Measurements from ENCODE around the gene RAB6A.
"Not testable (repeated sequence)": the region's sequence is repeated elsewhere in the genome, so short reads cannot be mapped to it uniquely, and the experiment has no call there.

RAB6A gene

DNA sequence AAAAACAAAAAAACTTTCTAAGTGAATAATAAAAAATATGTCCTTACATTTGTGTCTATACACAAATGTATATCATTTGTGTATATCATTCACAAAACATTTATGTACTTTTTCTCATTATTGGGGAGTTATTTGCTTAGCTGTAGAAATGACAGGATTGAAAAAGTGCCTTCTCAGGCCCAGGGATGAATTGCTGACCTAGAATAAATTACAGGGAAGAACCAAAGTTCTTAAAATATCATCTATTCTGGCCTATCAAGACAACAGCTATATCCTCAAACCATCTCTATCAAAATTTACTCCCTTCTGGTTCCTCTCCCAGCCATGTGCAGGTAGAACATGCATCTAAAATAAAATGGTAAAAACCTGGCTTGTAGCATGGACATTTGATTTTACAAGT is 1.9 kb upstream of the RAB6A start:
- no peak for DNase-seq (ENCODE audit: low spot score)

DNA sequence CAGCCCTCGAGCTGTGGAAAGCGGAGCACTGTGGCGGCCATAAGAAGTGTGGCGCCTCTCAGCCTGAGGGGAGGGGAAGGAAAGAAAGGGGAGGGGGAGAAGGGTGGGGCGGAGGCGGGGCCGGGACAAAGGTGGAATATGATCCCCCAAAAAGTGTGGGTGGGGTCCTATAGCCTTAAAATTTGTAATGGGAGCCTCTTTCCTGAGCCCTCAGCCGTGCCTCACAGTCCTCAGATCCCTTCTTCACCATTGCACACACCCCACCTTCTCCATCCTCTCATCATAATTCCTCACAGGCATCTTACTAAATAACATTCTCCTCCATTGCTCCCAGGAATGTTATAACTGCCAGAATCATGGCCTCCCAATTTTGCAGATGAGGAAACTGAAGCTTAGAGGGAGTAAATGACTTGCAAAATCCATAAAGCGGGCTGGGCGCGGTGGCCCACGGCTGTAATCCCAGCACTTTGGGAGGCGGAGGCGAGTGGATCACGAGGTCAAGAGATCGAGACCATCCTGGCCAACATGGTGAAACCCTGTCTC is 600 bp upstream of the RAB6A start:
- DNase-seq (ENCODE audit: low spot score): no peak

DNA sequence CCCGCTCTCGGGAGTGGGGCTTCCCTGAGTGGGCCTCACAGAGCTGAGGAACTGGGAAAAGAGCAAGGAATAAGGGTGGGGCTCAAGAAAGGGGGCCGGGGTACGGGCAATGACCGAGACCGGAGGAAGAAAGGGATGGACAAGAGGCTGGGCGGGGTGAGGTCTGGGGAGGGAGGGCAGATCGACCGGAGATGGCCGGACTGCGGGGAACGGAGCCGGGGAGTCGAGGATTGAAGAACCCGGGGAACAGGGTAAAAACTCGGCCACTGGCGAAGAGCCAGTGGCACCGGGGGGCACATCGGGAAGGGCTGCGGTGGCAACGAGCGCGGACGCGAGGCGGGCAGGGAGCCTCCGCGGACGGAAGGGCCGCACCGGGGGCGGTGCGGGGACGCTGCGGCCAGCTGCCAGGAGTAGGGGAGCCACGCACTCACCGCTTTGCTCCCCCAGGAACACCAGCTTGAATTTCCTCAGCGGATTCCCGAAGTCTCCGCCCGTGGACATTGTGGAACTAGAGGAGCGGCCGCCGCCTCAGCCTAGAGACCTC is 667 bp downstream of the RAB6A start:
- peak; percentile 47 for DNase-seq (ENCODE audit: low spot score)

DNA sequence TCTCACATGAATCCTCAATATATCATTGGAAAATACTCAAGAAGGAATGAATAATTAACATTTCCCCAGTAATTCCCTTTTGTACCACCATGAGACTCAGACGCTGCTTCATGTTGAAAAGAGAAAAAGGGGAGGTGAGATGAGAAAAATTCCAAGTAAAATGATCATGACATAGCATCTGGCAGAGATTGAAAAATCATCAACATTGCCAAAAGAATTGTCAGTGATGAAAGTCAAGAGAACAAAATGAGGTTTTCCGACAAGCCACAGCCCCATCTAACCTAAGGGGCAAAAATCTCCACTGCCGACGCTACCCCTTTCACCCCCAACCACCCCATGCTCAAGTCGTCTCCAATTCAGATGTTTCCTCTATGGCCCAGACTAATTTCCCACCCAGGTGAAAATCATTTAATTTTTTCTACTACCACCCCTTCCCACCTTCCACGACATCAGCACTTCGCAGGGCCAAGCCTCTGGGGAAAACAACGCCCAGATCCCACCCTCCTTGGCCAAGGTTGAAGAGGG is 1.2 kb downstream of the RAB6A start:
- DNase-seq (ENCODE audit: low spot score): peak; percentile 35

DNA sequence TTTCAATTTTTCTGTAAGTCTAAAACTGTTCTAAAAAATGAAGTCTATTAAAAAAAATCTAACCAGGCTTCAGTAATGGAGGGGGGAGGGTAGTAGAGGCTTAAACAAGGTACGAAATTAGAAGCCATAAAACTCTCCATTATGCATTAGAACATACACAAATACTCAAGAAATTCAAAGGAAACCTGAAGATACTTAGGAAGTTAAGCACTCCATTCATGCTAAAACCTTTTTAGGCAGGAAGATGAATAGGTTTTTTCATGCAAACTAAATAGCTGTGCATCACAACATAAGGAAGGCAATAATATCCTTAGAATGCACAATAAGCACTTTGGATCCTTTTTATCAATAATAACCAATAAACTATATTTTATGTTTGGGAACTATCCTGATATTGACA is 2.4 kb downstream of the RAB6A start:
- no peak for DNase-seq (ENCODE audit: low spot score)

DNA sequence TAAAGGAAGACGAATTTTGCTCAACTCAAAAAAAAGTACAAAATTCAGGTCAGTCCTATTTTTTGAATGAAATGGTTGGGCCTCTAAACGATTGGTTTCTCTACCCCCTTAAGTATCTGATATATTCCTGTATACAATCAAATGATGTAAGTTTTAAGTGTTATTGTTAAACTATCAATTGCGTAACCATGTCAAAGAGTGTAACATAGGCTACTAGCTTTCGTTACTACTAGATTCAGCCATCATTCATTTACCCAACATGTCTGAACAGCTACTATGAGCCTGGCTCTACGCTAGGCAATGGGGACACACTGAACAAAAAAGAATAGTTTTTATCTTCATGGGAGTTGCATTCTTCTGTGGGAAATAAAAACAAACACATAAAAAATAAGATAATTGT is 3.3 kb downstream of the RAB6A start:
- DNase-seq (ENCODE audit: low spot score): no peak

DNA sequence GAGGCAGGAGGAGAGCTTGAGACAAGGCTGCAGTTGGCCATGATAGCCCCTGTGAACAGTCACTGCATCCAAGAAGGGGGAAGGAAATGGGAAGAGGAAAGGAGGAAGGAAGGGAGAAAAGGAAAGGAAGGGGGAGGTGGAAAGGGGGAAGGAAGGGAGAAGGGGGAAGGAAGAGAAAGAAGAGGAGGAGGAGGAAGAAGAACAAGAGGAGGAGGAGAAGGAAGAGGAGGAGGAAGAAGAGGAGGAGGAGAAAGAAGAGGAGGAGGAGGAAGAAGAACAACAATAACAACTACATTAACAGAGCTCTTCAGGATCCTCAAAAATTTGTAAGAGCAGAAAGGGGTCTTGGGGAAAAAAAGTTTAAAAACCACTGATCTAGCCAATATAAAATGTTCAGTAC is 5.2 kb downstream of the RAB6A start:
- DNase-seq (ENCODE audit: low spot score): no peak

DNA sequence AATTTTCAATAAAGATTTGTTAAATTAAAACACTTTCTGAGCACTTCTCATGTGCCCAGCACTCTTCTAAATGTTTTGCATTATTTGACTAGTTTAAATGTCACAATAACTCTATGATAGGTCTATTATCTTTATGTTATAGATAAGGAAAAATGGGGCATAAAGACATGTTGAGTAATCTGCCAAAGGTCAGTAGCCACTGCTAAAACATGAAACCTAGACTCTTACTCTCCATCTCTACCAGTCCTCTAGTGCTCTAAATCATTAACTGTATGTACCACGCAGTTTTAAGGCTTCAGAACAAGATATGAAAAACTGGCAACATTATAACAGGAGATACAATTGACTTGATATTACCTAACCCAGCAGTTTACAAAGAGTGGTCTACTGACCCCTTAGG is 6.9 kb downstream of the RAB6A start:
- no peak for DNase-seq (ENCODE audit: low spot score)

DNA sequence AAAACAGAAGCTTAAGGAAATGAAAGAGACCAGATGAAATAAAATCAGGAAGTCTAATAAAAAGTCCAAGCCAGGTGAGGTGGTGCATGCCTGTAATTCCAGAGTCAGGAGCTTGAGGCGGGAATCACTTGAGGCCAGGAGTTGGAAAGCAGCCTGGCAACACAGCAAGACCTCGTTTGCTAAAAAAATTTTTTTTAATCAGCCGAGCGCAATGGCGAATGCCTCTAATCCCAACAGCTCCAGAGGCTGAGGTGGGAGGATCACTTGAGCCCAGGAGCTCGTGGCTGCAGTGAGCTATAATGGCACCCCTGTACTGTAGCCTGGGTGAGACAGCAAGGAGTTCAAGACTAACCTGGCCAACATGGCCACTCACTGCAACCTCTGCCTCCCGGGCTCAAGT is 8.0 kb downstream of the RAB6A start:
- DNase-seq (ENCODE audit: low spot score): no peak

DNA sequence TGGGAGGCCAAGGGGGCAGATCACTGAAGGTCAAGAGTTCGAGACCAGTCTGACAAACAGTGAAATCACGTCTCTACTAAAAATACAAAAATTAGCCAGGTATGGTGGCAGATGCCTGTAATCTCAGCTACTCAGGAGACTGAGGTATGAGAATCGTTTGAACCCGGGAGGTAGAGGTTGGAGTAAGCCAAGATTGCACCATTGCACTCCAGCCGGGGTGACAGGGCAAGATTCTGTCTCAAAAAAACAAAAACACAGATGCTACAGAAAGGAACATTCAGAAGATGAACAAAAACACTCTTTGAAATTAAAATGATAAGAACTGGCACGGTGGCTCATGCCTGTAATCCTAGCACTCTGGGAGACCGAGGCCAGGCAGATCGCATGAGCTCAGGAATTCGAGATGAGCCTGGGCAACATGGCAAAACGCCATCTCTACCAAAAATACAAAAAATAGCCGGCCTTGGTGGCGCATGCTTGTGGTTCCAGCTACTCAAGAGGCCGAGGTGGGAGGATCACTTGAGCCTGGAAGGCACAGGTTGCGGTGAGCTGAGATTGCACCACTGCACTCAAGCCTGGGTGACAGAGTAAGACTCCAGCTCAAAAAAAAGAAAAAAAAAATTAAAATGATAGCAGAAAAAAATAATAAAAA is 8.5 kb downstream of the RAB6A start:
- DNase-seq (ENCODE audit: low spot score): no peak

DNA sequence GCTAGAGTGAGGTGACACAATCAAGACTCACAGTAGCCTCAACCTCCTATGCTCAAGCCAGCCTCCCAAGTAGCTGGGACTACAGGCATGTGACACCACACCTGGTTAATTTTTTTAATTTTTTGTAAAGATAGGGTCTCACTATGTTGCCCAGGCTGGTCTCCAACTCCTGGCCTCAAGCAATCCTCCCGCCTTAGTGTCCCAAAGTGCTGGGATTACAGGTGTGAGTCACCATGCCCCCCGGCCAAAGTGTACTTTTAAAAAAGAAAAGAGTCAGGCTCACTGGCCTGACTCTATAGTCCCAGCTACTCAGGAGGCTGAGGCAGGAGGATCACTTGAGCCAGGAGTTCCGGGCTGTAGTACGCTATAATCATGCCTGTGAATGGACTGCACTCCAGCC is 10.0 kb downstream of the RAB6A start:
- DNase-seq (ENCODE audit: low spot score): not testable (repeated sequence)

DNA sequence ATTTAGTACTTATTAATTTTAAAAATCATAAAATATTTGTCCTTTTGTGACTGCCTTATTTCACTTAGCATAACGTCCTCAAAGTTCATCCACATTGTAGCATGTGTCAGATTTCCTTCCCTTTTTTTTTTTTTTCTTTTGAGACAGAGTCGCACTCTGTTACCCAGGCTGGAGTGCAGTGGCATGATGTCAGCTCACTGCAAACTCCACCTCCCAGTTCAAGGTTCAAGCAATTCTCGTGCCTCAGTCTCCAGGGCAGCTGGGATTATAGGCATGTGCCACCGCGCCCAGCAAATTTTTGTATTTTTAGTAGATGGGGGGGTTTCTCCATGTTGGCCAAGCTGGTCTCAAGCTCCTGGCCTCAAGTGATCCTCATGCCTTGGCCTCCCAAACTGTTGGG is 10.6 kb downstream of the RAB6A start:
- DNase-seq (ENCODE audit: low spot score): no peak

DNA sequence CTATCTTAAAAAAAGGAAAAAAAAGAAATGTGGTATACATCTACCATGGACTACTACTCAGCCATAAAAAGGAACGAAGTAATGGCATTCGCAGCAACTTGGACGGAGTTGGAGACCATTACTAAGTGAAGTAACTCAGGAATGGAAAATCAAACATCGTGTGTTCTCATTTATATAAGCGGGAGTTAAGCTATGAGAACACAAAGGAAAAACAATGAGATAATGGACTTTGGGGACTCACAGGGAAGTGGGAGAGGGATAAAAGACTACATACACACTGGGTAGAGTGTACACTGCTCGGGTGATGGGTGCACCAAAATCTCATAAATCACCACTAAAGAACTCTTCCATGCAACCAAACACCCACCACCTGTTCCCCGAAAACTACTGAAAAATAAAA is 11.8 kb downstream of the RAB6A start:
- no peak for DNase-seq (ENCODE audit: low spot score)

DNA sequence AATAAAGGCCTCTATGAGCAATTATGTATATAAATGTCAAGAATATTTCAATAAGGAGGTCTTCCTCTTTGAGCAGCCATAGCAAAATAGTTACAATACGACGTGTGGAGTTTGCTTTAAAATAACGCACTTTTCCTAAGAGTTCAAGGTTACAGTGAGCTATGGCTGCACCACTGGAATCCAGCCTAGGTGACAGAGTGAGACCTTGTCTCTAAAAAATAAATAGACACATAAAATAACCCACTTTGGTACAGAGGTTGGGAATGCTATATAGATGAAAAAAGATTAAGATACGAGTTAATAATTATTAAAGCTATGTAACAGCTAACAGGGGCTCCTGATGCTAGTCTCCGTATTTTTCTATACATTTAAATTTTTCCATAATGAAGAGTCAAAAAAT is 12.6 kb downstream of the RAB6A start:
- no peak for DNase-seq (ENCODE audit: low spot score)

DNA sequence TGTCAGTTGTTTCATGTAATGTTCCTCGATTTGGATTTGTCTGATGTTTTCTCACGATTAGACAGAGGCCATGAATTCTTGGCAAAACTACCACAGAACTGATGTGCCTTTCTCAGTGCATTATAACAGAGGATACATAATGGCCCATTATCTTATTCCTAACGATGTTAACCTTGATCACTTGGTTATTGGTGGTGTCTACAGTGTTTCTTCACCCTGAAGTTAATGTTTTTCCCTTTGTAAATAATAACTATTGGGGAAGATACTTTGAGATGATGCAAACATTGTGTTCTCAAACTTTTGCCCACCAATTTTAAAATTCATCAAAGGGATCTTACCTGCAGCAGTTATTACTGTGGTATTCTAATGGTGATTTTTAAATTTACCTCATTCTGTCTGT is 13.1 kb downstream of the RAB6A start:
- no peak for DNase-seq (ENCODE audit: low spot score)

DNA sequence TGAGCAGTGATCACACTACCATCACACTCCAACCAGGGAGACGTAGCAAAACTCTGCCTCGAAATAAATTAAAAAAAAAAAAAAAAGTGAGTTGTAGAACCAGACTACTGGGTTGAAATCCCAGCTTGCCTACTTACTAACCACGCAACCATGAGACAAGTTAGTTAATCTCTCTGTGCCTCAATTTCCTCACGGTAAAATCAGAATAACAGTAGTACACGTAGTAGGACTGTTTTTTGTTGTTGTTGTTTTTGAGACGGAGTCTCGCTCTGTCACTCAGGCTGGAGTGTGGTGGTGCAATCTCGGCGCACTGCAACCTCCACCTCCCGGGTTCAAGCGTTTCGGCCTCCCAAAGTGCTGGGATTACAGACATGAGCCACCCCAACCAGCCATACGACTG is 14.2 kb downstream of the RAB6A start:
- no peak for DNase-seq (ENCODE audit: low spot score)

DNA sequence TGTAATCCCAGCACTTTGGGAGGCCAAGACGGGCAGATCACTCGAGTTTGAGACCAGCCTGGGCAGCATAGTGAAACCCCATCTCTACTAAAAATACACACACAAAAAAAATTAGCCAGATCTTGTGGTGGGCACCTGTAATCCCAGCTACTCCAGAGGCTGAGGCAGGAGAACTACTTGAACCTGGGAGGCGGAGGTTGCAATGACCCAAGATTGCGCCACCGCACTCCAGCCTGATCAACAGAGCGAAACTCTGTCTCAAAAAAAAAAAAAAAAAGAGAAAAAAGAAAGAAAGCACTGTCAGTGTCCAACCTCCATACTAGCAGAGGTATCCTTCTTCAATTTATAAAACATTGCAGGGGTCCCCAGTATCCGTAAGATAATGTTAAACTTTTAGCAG is 17.8 kb downstream of the RAB6A start:
- DNase-seq (ENCODE audit: low spot score): no peak

DNA sequence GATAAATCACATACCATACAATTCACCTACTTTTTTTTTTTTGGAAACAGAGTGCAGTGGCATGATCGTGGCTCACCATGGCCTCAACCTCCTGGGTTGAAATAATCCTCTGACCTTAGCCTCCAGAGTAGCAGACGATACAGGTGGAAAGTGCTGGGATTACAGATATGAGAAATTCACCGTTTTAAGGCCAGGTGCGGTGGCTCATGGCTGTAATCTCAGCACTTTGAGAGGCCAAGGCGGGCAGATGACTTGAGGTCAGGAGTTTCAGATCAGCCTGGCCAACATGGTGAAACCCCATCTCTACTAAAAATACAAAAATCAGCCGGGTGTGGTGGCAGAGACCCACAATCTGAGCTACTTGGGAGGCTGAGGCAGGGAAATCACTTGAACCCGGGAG is 24.9 kb downstream of the RAB6A start:
- DNase-seq (ENCODE audit: low spot score): not testable (repeated sequence)

DNA sequence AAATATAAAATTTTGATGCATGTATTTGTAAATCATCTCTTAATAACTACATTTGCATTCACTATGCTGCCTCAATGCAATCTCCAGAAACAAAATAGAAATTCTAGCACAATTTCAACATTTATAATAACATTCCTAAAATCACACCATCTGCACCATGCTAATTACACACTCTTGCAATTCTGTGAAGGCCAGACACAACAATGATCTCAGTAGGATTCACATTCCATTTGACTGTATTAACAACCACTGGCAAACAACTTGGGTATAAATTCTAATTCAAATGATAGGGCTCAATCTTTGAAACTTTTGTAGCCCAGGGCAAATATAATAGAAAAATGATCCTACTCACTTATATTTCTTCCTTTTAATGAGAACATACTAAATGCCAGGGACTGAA is 25.9 kb downstream of the RAB6A start:
- DNase-seq (ENCODE audit: low spot score): peak; percentile 34

DNA sequence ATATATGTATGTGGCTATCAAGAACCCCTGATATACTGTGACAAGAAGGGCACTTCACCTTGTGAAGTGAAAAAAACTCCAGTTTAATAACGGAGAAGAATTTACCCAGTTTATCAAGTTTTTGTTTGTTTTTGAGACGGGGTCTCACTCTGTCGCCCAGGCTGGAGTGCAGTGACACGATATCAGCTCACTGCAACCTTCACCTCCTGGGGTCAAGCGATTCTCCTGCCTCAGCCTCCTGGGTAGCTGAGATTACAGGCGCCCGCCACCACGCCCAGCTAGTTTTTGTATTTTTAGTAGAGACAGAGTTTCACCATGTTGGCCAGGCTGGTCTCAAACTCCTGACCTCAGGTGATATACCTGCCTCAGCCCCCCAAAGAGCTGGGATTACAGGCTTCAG is 26.9 kb downstream of the RAB6A start:
- not testable (repeated sequence) for DNase-seq (ENCODE audit: low spot score)

DNA sequence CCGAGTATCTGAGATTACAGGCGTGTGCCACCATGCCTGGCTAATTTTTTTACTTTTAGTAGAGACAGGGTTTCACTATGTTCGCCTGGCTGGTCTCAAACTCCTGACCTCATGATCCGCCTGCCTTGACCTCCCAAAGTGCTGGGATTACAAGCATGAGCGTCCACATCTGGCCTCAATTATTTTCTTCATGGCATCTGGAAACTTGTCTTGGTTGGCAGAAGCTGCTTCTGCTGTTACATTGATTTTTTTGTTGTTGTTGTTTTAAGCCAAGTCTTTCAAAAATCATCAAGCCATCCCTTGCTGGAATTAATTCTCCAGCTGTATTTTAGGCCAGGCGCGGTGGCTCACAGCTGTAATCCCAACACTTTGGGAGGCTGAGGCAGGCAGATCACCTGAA is 27.9 kb downstream of the RAB6A start:
- DNase-seq (ENCODE audit: low spot score): not testable (repeated sequence)

DNA sequence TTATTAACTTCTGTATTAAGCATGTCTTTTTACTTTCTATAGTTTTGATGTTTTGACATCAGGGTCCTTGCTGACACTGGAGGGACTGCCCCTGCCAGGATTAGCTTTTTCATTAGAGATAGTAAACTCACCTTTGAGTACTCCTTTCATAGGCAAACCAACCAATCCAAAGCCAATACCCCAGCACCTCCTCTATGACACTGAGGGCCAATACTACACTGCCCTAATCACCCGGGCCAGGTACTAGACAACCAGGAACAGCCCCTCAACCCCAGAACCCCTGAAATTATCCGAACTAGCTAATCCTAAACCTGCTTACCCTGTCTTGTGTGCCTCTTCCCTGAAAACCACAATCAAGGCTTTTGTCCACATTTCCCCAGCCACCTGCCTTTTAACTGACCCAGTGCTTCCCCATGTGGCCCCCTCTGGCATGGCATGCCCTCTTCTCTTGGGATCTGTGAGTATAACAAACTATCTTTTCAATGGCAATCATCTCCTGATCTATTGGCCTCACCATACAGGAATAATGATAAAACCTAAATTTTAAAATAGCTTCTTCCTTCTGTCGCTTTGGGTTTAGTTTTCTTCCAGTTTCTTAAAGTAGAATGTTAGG is 31.2 kb downstream of the RAB6A start:
- DNase-seq (ENCODE audit: low spot score): no peak

DNA sequence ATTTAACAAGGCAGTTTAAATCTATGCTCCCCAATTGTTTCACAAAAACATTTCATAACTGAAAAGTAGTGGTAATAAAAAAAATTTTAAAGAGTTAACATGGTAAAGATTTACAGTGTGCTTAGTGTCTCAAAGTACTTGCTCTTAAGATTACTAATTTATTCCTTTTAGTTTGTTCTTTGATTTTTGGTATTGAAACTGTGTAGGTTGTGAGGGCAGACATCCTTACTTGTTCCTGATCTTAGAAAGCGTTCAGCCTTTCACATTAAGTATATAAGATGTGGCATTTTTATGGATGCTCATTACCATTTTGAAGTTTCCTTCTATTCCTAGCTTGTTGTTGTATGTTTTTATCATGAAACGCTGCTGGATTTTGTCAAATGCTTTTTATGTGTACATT is 32.9 kb downstream of the RAB6A start:
- DNase-seq (ENCODE audit: low spot score): no peak

DNA sequence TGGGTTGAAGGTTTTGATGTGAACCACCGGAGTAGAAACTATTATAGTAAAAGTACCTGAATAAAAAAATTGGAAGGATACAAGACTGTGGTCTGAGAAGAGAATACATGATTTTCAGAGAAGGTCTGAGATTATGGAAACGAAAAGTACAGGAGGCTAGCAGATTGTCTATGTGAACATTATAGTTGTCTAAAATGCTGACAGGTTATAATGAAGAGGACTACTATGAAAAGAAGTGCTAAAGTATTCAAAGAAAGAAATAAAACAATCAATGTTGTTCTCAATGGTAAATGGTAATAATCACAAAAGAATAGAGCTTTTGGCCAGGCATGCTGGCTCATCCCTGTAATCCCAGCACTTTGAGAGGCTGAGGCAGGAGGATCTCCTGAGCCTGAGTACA is 34.0 kb downstream of the RAB6A start:
- no peak for DNase-seq (ENCODE audit: low spot score)
